ENCODE data around the gene KLHL22.

KLHL22 gene

DNA sequence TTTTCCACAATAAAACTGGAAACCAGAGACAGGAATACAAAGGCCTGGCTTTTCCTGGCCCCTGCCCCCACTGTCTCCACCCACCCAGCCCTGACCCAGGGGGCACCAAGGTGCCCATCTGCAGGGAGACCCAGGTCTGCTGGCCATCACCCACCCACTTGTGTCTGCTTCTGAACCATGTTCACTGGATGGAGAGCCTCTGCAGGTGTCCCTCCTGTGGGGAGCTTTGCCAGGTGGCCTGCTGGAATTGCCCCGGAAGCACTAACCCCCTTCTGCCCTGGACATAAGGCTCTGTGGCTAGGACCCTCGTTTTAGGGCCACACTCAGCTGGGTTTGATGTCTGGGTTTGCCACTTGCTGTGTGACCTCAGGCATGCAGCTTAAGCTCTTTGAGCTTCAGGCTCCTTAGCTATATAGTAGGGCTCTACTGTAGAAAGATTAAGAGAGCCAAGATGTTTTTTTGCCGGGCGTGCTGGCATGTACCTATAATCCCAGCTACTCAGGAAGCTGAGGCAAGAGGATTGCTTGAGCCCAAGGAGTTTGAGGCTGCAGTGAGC lies 61.8 kb downstream of the KLHL22 start:
- DNase-seq (ENCODE audit: low read depth in 2 of 2), result no peak

DNA sequence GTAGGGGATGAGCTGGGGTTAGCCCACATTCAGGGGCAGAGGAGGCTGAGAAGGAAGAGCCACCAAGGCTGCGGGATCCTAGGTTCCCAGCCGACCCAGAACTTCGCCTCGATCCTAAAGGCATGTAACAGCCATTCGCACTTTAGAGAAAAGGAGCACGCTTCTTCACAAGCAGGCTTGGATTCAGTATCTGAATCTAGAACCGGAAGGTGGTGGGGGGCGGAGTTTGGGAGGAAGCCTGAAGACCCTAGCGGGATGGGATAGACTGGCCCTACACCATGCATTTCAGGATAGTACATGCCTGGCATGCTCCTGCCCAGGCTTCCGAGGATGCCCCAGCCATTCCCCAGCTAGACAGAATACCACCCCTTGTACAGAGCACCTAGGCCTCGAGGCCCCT lies 62.4 kb downstream of the KLHL22 start:
- no peak for DNase-seq (ENCODE audit: low read depth in 2 of 2)

DNA sequence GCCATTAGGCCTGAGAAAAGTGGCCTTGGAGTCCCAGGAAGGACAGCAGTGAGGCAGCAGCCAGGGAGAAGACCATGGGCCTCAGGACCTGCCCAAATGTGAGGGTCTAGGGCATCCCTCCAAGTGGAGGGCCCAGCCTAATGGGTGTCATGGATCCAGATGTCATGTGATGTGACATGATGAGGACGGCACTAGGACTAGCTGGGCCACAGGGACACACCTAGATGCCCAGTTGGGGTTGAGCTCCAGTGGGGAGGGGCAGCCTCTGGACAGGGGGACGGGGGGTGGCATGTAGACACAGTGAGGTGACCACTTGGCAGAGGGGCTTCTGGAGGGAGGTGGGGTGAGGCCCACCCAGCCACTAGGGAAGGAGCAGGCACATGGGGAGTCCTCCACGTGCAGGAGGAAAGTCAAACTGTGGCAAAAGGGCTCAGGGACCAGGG lies 63.3 kb downstream of the KLHL22 start:
- DNase-seq (ENCODE audit: low read depth in 2 of 2), result no peak

DNA sequence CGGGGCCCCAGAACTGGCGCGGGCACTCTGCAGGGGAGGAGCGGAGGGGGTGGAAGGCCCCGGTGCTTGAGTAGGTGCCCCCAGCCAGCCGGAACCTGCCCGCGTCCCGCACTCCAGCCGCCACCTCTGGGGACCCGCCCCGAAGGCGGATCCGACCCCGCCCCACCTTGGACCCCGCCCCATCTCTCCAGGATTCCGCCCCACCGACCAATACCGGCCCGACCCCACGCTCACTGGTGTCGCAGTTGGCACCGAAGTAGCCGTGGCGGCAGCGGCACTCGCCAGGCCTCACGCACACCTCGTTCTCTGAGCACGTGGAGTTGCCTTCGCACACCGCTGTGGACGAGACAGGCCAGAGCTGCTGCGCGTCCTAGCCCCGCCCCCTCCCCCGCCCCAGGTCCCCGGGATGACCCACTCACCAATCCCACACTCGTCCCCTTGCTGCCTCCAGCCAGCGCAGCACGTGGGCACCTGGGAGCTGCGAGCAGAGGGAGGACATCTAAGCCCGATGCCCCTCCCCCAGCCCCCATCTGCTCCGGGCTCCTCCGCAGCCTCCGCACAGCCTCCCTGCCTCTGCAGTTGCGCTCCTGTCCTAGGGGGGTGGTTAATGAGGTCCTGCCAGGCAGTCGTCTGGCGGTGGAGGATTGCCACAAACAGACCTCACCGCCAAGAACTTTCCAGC lies 63.9 kb downstream of the KLHL22 start:
- DNase-seq (ENCODE audit: low read depth in 2 of 2), result no peak

DNA sequence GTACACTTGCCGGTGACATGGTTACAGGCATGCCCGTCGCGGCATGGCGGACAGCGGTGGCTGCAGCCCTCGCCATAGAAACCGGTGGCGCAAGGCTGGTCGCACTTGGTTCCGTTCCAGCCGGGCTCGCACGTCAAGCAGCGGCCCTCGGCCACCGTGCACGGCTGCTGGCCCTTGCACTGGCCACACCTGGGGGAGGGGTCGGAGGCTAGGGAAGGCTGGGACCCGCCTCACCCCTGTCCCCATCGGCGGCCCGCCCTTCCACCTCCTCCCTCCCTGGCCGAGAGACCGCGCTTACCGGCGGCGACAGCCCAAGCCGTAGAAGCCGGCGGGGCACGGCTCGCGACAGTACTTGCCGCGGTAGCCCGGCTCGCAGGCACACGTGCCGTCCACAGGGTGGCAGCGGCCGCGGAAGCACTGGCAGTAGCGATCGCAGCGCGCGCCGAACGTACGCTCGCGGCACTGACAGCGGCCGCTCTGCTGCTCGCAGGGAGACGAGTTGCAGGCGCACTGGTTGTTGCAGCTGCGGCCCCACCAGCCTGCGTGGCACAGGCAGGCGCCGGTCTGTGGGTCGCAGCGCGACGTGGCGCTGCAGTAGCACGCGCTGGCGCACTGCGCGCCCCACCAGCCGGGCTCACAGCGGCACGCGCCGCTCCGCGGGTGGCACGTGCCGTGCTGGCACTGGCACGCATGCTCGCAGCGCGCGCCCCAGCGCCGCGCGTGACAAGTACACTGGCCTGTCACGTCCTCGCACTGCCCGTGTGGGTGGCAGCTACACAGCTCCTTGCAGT lies 64.7 kb downstream of the KLHL22 start:
- DNase-seq (ENCODE audit: low read depth in 2 of 2), result no peak

DNA sequence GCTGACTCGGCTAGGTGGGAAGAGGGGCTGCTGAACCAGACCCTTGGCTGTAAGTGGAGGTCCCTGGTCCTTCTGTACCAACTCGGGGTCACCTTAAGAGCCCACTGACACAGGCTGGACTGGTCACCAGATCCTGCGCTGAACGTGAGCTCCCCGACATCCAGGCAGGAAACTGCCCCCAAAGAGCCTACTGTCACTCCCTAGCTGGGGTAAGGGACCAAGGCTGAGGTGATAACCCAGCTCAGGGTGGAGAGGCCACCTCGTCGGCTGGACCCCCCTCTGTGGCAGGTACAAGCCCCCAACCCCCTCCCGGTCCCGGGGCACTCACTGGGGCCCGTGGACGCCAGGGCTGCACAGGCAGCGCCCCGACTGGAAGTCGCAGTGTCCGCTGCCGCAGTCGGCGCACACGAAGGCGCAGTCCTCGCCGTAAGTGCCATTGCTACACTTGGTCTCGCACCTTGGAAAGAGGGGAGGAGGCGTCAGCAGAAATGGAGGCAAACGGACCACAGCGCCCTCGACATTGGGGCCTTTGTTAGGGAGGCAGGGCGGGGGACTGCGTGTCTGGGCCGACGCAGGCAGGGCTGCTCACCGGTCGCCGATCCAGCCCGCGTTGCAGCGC lies 65.4 kb downstream of the KLHL22 start:
- no peak for DNase-seq (ENCODE audit: low read depth in 2 of 2)

DNA sequence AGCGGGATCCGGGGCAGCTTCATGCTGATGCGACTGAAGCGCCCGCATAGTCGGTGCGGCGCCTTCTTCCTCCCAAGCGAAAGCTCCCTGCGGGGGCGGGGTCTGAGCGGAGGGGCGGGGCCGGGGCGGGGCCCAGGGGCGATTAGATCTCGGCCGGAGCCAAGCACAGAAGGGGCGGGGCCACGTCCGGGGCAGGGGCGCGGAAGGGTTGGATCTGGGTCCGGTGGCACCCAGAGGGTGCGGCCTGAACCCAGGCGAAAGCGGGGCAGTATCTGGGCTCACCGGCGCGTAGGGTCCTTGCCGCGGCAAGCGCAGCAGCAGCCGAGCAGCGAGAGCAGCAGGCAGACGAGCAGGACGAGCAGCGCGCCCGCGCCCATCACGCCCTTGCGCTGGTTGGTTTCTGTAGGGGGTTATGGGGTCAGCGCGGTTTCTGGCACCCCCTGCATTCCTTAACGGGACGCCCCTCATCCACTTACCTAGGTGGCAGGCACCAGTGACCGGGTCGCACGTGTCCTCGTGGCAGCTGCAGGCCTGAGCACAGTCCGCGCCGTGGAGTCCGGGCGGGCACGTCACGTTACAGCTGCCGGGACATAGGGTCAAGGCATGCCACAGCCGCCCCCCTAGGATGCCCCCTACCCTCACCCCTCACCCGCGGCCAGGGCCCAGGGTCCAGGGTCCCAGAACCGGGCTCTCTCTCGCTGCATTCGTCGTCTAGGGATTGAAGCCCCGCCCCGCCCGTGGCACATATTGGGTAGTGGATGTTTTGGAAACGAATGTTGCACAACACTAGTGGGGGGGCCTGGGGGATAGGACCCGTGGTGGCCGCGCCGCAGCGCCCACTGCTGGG lies 66.1 kb downstream of the KLHL22 start:
- peak; percentile 56 to 64 for DNase-seq (ENCODE audit: low read depth in 2 of 2)

DNA sequence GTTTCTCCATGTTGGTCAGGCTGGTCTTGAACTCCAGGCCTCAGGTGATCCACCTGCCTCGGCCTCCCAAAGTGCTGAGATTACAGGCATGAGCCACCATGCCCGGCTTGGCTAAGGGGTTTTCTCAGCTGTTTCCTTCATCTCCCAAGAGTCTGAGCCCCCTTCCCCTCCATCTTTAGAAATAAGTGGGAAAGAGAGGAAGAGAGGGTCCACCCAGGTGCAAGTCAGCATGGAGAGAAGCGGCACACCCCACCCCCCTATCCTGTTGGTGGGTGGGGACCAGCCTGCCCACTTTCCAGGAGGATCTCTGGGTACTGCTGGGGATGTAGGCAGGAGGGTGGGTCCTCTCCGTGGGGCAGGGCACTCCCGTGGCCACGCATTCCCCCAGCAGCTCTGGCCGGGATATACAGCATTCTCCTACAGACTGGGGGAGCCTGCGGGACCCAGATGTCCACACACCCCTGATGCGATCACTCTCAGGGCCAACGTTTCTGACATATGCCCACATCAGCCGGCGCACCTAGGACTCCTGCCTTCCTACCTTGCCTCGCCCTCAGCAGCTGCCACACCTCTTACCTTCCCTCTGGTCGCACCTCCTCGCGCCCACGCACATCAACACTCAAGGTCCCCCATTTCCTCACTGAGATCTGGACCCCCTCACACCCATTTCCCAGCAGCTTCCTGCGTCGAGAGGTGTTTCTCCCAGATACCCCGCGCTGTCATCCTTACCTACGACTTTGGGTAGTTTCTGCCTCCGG lies 66.9 kb downstream of the KLHL22 start:
- DNase-seq (ENCODE audit: low read depth in 2 of 2), result no peak

DNA sequence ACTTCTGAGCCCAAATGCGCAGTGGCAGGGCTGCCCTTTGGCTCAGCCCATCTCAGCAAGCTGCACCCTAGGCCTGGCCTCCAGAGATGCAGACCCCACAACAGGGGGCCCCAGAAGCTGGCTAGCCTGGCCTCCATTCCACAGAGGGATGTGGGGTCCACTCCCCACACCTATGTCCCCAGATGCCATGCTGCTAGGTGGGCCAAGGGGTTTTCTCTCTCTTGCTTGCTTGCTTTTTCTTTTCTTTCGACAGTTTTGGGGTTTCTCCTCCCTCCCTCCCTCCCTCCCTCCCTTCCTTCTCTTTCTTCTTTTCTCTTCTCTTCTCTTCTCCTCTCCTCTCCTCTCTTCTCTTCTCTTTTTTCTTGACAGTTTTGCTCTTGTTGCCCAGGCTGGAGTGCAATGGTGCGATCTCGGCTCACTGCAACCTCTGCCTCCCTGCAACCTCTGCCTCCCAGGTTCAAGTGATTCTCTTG lies 67.6 kb downstream of the KLHL22 start:
- DNase-seq (ENCODE audit: low read depth in 2 of 2), result no peak

DNA sequence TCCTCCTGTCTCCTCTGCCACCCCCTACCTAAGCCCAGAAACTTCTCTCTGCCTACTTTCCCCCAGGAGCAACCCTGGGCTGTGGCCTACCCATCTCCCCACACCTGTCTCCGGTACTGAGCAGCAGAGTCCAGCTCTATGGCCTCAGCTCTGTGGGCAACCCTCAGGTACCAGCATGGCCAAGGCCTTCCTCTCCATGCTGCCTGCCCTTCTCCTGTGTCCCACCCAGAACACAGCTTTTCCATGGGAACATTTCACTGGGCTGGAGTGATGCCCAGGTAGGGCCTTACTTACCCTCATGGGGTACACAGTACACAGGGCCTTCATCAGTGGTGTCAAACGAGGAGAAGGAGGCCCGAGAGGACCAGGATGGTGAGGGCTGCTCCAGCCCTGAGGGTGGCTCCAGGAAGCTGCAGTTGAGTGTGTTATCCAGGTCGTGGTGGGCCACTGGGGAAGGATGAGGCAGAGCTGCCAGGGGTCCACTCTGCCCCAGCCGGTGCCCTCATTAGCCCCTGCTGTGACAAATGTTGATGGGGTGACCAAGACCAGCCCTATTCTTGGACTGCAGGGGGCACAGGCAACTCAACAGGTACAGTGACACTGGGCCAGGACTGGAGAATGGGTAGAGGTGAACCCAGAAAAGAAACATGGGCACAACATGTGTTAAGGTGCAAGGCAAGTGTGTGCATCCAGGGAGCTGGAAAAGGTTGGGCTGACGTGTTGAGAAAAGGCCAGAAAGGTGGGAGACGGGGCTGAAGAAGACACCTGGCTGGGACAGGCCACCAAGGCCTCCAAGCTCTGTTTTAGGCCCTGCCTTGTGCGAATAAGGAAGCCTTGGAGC lies 68.3 kb downstream of the KLHL22 start:
- no peak for DNase-seq (ENCODE audit: low read depth in 2 of 2)

DNA sequence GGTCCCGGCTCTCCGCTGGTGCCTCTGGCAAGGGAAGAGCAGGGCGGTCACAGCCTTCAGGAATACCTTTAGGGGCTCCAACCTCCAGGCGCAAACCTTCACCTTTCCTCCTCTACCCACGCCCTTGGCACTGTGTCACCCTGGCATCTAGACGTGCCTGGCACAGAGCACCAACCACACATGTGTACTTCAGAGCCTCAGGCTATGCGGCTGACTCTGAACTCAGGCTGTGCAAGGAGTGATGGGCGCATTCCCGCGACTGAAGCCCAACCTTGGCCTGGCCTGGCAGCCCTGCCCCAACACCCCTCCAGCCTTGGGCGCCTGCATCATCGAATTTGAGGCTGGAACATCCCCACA lies 69.4 kb downstream of the KLHL22 start:
- DNase-seq (ENCODE audit: low read depth in 2 of 2), result no peak

DNA sequence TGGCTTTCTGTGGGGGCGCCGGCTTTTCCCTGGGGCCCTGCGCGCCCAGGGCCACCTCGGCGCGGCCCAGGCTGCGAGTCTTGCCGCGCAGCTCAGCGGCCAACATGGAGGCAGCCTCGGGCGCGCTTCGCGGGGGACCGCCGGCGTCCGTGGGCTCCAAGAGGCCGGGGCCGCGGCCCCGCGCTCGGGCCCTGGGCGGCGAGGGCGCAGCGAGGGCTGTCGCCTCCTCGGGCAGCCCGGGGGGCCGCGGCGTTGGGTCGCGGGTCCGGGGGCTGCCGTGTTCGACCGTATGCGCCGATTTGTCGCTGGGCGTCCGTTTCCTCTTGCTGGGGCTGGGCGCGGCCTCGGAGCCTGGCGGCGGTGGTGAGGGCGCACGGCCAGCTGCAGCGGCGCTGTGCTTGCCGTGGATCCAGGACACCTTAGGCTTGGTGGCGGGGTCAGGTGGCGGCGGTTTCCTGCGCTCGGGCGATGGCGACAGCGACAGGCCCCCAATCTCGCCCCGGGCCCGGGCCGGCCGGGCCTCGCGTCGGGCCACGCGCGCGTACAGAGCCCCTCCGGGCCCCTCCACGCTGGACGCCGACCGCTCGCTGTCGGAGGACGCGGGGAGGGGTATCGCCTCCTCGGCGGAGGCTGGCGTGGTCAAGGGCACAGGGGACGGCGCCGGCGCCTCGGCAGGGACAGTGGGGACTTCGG lies 69.9 kb downstream of the KLHL22 start:
- no peak for DNase-seq (ENCODE audit: low read depth in 2 of 2)

DNA sequence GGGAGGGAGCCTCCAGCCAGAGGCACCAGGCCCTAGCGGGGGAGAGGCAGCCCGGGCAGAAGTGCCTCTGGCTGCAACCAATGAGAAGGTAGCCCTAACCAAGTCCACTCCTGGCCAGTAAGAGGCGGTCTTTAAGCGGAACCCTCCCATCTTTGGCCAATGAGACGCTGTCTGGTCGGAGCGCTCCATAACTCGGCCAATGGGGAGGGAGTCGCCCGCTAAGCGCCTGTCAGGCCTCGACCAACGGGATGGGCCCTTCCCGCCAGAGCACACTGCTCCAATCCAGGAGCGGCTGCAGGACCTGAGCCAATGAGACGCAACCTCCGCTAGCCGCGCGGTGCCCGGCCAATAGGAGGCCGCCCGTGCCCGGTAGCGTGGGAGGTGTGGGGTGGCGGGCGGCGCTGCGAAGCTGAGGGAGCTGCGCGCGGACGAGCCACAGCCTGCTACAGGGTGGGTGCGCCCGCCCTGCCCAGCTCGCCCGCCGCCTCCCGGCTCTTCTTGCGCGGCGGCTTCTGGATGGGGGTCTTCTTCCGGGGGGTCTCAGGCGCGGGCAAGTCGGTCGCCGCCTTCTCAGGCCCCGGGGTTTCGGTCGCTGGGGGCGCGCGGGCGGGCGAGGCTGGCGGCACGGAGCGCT lies 70.5 kb downstream of the KLHL22 start:
- no peak for DNase-seq (ENCODE audit: low read depth in 2 of 2)

DNA sequence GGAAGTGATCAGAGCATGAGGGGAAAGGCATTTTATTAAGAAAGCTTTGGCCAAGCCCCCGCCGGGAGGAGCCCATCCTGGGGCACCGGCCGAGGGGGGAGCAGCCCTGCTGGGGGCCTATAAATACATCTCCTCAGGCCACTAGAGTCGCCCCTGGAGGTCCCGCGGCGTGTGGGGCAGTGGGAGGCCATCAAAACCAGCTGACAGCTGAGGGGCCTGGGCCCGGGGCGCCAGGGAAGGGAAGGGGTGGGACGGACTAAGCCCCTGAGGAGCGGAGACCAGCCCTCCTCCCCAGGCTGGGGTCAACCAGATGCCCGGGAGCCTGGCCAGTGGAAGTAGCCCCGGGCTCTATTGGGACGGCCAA lies 71.0 kb downstream of the KLHL22 start:
- no peak for DNase-seq (ENCODE audit: low read depth in 2 of 2)

DNA sequence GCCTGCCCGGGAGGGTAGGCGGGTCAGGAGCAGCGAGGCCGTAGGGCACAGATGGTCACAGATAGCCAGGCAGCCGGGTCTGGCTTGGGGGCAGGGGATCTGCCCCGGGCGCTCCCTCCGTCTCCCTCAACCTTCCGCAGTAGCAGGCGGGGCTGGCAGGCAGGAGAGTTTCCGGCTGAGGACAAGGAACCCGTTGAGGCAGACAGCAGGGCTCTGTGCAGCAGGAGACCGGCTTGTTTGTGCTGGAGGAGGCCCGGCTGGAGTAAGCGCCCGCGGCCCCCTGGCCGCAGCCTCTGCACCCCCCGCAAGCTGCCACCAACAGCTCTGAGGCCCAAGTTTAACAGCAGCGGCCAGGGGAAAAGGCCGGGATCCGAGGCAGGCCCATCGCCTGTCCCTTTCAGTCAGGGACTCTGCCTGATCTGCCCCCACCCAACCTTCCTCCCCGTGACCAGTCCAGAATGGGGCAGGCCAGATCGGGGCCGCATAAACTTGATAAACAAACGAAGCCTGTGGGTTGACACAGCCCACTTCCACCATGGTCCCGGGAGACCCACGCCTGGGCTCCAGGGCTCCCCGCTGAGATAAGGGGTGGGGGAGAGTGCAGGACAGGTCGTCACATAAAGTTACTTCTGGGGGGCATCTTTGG lies 71.6 kb downstream of the KLHL22 start:
- no peak for DNase-seq (ENCODE audit: low read depth in 2 of 2)

DNA sequence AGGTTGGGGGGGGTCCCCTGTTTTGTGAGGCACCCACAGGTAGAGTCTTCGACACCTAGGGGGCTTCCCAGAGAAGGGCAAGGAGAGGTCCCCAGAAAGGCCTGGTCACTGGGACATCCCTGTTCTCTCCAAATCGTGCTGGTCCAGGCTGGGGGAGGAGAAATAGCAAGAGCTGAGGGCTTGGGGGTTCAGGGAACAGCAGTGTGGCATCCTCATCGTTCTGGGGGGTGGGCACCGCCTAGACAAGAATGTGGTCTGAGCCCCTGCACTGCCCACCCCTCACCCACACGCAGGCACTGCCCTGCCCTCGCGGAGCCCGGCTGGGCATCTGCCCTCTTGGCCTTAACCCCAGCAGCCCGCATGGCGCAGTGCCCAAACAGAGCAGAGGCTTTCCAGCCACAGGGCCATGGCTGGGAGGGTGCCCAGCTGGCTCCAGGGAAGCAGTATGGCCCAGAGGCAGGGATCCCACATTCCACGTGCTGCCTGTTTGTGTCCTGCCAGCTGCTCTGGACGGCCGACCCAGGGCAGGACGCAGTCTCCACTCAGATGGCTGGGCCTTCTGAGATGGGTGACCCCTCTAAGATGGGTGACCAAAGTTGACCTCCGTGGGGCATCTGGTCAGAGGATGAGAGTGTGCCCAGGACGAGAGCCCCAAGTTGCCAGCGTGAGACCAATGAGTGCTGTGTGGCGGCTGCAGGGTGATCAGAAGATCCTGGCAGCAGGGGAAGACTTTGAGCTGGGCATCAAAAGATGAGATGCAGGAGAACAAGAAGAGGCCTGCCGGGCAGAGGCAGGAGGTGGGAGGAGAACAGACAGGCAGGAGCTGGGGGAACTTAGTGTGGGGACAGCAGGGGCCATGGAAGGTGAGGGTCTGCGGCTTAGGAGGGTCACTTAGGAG lies 72.3 kb downstream of the KLHL22 start:
- no peak for DNase-seq (ENCODE audit: low read depth in 2 of 2)

DNA sequence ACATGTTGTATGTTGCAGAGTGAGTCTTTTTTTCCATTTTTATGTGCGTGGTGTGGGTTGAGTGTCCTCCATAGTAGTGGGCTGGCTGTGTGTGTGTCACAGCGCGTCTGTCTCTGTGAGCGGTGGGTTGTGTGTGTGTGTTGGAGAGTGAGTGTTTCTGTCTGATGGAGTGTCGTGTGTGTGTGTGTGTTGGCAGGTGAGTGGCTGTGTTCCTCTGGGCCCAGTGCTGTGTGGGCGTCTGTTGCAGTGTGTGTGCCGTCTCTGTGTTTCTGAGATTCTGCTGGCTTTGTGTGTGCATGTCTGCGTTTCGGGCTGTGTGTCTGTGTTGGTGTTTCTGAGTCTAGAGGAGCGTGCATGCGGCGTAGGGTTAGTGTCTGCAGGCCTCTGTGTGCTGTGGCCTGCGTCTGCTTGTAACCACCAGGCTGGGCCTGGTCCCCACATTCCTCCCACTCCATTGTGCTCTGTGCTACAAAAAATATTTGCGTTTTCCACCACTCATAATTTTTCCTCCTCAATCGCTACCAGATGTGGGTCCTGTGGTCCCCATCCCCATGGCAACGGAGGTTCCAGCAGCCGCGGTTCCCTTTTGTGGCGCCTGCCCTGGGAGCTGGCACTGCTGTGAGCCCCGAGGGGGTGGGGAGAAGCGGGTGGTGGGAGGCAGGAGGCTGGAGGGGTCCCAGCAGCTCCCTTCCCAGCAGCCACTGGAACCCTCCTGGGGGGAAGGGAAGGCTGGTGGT lies 73.2 kb downstream of the KLHL22 start:
- DNase-seq (ENCODE audit: low read depth in 2 of 2), result no peak

Measured in stimulated activated CD8-positive, alpha-beta memory T cell treated with anti-CD3 and anti-CD28 coated beads, Interleukin-15, amount 100 ng/mL, for 4 hours (primary cell).